GM10266 (cell line): ENCODE measurements around the gene RPS6KC1.
"Not testable (repeated sequence)": the region's sequence is repeated elsewhere in the genome, so short reads cannot be mapped to it uniquely, and the experiment has no call there.

Experiments
- DNase-seq: peaks from one replicate; pipeline ENCODE4 v3.0.0; 2012; ENCODE audit errors: extremely low spot score
- TF ChIP-seq, protein P1 (sequence below): IDR thresholded peaks from 2 replicates; pipeline ENCODE4 v1.5.1; 2012; ENCODE audit warnings: mild to moderate bottlenecking, low read depth; ENCODE audit not compliant: control insufficient read depth, insufficient read depth; ENCODE audit errors: missing control alignments

Gene RPS6KC1

DNA sequence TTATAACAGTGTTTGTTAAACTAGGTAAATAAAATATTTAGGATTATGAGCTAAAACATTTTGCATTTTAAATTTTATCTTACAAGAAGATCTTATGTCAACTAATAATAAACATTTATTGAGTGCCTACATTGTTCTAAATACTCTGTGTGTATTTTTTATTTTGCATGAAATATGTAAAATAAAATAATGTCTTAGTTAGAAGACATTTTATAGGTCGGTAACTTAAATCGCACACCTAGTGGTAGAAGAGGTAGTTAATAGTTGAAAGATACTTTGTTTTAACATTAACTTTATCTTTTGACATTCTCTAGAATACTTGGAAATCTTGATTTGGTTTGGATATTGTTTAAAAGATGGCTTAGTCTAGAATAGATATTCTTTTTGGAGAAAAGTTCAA is 60.5 kb downstream of the RPS6KC1 start:
- TF ChIP-seq, protein P1, sequence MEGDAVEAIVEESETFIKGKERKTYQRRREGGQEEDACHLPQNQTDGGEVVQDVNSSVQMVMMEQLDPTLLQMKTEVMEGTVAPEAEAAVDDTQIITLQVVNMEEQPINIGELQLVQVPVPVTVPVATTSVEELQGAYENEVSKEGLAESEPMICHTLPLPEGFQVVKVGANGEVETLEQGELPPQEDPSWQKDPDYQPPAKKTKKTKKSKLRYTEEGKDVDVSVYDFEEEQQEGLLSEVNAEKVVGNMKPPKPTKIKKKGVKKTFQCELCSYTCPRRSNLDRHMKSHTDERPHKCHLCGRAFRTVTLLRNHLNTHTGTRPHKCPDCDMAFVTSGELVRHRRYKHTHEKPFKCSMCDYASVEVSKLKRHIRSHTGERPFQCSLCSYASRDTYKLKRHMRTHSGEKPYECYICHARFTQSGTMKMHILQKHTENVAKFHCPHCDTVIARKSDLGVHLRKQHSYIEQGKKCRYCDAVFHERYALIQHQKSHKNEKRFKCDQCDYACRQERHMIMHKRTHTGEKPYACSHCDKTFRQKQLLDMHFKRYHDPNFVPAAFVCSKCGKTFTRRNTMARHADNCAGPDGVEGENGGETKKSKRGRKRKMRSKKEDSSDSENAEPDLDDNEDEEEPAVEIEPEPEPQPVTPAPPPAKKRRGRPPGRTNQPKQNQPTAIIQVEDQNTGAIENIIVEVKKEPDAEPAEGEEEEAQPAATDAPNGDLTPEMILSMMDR: no peak
- DNase-seq: no peak

DNA sequence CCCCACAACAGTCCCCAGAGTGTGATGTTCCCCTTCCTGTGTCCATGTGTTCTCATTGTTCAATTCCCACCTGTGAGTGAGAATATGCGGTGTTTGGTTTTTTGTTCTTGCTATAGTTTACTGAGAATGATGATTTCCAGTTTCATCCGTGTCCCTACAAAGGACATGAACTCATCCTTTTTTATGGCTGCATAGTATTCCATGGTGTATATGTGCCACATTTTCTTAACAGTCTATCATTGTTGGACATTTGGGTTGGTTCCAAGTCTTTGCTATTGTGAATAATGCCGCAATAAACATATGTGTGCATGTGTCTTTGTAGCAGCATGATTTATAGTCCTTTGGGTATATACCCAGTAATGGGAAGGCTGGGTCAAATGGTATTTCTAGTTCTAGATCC is 61.7 kb downstream of the RPS6KC1 start:
- not testable (repeated sequence) for DNase-seq

DNA sequence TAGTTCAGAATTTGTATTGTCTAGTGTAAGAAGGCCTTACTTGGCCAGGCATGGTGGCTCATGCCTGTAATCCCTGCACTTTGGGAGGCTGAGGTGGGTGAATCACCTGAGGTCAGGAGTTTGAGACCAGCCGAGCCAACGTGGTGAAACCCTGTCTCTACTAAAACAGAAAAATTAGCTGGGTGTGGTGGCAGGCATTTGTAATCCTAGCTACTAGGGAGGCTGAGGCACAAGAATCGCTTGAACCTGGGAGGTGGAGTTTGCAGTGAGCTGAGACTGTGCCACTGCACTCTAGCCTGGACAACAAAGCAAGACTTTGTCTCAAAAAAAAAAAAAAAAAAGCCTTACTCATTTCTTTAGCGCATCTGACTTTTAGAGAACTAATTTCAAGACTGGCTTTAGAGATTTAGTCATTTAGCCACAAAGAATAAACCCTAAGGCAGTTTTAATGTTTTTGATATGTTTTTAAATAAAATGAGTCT is 66.7 kb downstream of the RPS6KC1 start:
- DNase-seq: not testable (repeated sequence)

DNA sequence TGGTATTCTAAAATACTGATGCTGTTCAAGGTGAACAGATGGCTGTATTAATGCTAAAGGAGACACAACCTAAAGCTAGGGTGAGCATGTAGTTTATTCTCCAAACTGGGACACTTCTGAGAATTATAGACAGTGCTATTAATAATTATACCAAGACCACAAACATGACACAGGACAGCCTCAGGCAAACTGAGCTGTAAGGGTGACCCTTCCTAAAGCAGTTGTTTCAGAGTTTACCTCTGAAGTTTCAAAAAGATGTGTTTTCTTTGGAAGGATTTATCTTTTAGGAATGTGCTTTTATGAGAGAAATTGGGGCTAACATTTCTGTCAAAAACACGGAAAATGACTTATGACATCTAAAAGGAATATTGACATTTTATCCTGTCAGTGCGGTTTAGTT is 68.8 kb downstream of the RPS6KC1 start:
- DNase-seq: no peak

DNA sequence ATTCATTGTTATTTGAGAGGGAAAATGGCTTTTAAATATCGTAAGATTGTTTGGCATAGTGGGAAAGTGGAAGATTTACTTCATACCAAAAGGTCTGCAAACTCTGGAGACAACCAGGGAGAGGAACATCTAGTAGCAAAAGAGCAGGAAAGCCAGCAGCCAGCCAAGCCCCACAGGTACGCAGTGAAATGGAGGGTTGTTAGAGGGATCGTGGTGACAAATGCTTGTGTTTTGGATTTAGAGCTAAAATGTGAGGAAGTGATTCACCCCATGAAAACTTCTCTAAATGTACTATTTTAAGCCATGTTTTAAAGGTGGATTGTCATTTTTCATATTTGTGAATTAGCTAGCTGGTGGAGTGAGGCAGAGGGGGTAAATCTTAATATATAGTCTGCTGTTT is 69.3 kb downstream of the RPS6KC1 start:
- no peak for DNase-seq
- TF ChIP-seq, protein P1: no peak

More for the DNA sequence above, 68.8 kb downstream of the RPS6KC1 start:
- TF ChIP-seq, protein P1: no peak

DNA sequence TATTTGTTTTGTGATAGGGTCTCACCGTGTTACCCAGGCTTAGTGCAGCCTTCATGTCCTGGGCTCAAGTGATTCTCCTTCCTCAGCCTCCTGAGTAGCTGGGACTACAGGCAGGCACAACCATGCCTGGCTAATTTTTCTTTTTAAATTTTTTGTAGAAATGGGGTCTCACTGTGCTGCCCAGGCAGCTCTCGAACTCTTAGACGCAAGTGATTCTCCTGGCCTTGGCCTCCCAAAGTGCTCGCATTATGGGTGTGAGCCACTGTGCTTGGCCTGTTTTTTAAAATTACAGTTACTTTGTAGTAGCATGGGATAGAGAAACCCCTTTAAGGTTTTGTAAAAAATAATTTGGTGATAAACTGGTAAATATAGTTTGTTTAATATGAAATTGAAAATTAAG is 69.9 kb downstream of the RPS6KC1 start:
- DNase-seq: no peak
- TF ChIP-seq, protein P1: no peak

DNA sequence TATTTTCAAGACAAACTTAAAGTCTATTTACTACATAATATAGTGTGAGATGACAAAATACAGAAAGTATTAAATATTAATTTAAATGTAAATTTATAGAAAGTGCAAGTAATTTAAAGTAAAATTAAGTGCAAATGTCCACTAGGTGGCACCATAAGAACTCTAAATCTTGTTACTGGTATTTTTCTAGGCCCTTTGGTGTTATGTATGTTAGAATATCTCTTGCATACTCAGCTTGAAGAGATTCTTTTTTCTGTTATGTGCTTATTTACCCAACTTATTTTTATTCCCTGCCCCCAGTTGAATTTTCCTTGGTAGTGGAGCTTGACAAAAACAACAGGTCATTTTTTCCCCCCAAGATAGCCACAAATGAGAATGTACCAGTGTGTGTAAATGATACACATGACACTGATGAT is 71.5 kb downstream of the RPS6KC1 start:
- no peak for DNase-seq

DNA sequence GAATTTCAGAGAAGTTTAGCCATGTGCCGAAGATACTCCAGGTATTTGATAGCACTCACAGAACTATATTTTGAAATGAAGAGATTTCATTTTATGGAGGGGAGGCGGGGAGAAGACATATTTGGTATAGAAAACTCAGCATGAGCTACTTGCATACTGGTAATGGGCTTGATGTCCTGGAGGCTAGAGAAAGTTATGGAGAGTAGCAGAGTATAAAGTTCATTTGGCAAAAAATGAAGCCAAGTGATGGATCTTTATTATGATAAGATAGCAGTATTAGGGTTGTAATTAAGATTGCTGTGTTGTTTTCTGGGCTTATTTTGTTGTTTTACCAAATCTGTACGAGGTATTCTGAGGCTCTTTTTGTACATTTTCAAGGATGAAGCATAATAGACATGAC is 72.0 kb downstream of the RPS6KC1 start:
- TF ChIP-seq, protein P1: no peak
- DNase-seq: no peak

More for the DNA sequence above, 71.5 kb downstream of the RPS6KC1 start:
- TF ChIP-seq, protein P1: peak; percentile 30

DNA sequence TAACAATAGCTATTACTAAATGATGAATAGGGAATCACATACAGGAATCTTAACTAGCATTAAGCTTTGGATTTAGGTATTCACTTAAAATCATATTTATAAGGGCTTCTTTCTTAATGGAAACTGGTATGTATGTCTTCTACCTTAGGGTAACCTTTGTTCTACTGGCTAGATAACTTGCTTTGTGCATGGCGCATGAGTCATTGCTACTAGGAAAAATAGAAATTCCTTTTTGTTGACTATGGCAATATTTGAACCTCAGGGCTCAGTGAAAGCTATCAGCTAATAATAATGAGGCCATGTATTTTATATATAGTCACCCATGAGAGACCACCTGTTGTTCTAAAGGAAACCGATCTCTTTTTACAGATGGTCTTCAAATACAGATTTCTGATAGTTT is 72.5 kb downstream of the RPS6KC1 start:
- no peak for DNase-seq
- TF ChIP-seq, protein P1: no peak
